GM18861 (cell line): Measurements from ENCODE around the gene WFIKKN1.

Experiments used
- ATAC-seq: cut with Tn5 transposase; IDR thresholded peaks from one replicate; pipeline ENCODE4 v1.9.1; 2021; ENCODE audit not compliant: unreplicated experiment

Gene WFIKKN1

DNA sequence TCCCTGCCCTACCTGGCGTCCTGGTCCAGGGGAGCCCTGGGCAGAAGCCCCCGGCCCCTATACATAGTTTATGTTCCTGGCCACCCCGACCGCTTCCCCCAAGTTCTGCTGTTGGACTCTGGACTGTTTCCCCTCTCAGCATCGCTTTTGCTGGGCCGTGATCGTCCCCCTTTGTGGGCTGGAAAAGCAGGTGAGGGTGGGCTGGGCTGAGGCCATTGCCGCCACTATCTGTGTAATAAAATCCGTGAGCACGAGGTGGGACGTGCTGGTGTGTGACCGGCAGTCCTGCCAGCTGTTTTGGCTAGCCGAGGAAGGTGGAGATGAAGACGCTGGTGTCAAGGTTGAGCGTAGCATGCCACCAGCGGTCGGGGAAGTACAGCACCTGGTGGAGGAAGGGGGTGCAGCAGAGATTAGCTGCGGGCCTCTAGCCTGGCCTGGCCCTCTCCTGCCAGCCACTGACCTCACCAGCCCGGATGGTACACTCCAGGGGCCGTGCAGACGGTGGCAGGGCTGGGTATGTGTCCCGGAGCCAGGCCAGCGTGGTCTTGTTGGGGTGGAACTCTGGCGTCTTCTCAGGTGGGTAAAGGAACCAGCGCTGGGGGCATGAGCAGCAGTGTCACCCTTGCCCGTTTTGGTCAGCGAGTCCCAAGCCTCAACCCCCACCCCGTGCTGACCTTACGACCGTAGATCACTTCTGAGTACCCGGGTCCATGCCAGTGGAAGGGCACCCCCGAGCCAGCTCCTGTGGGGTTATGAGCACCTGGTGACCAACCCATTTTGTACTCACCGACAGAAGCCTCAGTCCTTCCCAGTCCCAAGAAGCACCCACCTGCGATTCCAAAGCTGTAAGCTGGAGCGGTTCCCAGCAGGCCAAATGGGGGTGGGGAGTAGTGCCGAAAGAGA is 52.0 kb downstream of the WFIKKN1 start:
- no peak for ATAC-seq

- ATAC-seq: no peak
Measured at GRCh38 chr16:683396-684070, 52.7 kb downstream of the WFIKKN1 start.
